GM23338 (cell line): ENCODE data around the gene FAM118B. TPM values are rescaled to one million over a fixed set of nuclear protein-coding genes. Genes with fewer than 3 reads are reported as not detected.

Source experiments
- ATAC-seq: fragments of 200-7000 bp; cut with Tn5 transposase; 3 replicates; pipeline ENCODE4 v1.9.1; 2020
- DNase-seq: peaks from one replicate; pipeline ENCODE4 v3.0.0-alpha.2; 2015; ENCODE audit warnings: low spot score
- H2AFZ ChIP-seq: fragments of 200-600 bp; sonication (generic); 2 replicates; pipeline ENCODE4 v1.8.0; 2016; ENCODE audit warnings: antibody characterized with exemption, mild to moderate bottlenecking, moderate library complexity
- H3F3A ChIP-seq: fragments of 200-600 bp; sonication (generic); replicated peaks from 2 replicates; pipeline ENCODE4 v1.8.0; 2017; ENCODE audit warnings: antibody characterized with exemption, mixed run types, low read depth
- H3K27ac ChIP-seq: fragments of 200-600 bp; sonication (generic); 2 replicates; pipeline ENCODE4 v1.6.1; 2016; ENCODE audit warnings: low read depth
- H3K27me3 ChIP-seq: fragments of 200-600 bp; sonication (generic); 2 replicates; pipeline ENCODE4 v1.8.0; 2016; ENCODE audit warnings: mild to moderate bottlenecking, mixed run types, moderate library complexity; ENCODE audit not compliant: insufficient read depth
- H3K36me3 ChIP-seq: fragments of 200-600 bp; sonication (generic); 2 replicates; pipeline ENCODE4 v1.8.0; 2016; ENCODE audit warnings: mild to moderate bottlenecking; ENCODE audit not compliant: insufficient read depth
- H3K4me1 ChIP-seq: fragments of 200-600 bp; sonication (generic); 2 replicates; pipeline ENCODE4 v1.8.0; 2016; ENCODE audit warnings: mild to moderate bottlenecking, moderate library complexity; ENCODE audit not compliant: insufficient read depth
- H3K4me2 ChIP-seq: fragments of 200-600 bp; sonication (generic); 2 replicates; pipeline ENCODE4 v1.7.1; 2017; ENCODE audit warnings: mixed run types
- H3K4me3 ChIP-seq: fragments of 200-600 bp; sonication (generic); 2 replicates; pipeline ENCODE4 v1.6.1; 2016; ENCODE audit warnings: mixed run types
- H3K79me2 ChIP-seq: fragments of 200-600 bp; sonication (generic); replicated peaks from 2 replicates; pipeline ENCODE4 v1.8.0; 2017; ENCODE audit warnings: mild to moderate bottlenecking; ENCODE audit not compliant: insufficient read depth
- H3K9me2 ChIP-seq: fragments of 200-600 bp; sonication (generic); 2 replicates; pipeline ENCODE4 v1.8.0; 2017; ENCODE audit not compliant: insufficient read depth
- H4K20me1 ChIP-seq: fragments of 200-600 bp; sonication (generic); replicated peaks from 2 replicates; pipeline ENCODE4 v1.8.0; 2017; ENCODE audit warnings: mild to moderate bottlenecking; ENCODE audit not compliant: insufficient read depth
- H3K27ac Mint-ChIP-seq: 2 replicates; pipeline ENCODE4 v1.8.0; 2020; ENCODE audit warnings: inconsistent platforms, mild to moderate bottlenecking, moderate library complexity, mixed read lengths
- H3K27me3 Mint-ChIP-seq: 3 replicates; pipeline ENCODE4 v1.8.0; 2022; ENCODE audit warnings: low read depth, mild to moderate bottlenecking, moderate library complexity, mixed read lengths, inconsistent platforms; ENCODE audit not compliant: insufficient read depth, poor library complexity
- H3K36me3 Mint-ChIP-seq: 3 replicates; pipeline ENCODE4 v1.8.0; 2021; ENCODE audit warnings: low read depth, mild to moderate bottlenecking, inconsistent platforms, moderate library complexity, mixed read lengths
- H3K4me1 Mint-ChIP-seq: 3 replicates; pipeline ENCODE4 v1.8.0; 2020; ENCODE audit warnings: mild to moderate bottlenecking, inconsistent platforms, mixed read lengths
- H3K4me3 Mint-ChIP-seq: 3 replicates; pipeline ENCODE4 v1.8.0; 2021; ENCODE audit warnings: moderate library complexity, mild to moderate bottlenecking, inconsistent platforms, mixed read lengths
- H3K9me3 Mint-ChIP-seq: 3 replicates; pipeline ENCODE4 v1.8.0; 2020; ENCODE audit warnings: moderate library complexity, mild to moderate bottlenecking, inconsistent platforms, mixed read lengths
- CREB1 ChIP-seq: fragments of 250-450 bp; sonication (Bioruptor Pico); IDR thresholded peaks from 2 replicates; pipeline ENCODE4 v1.5.0; 2020; ENCODE audit warnings: low read depth, mild to moderate bottlenecking, moderate library complexity
- JUNB ChIP-seq: IDR thresholded peaks from one replicate; pipeline ENCODE4 v1.6.1; 2016; ENCODE audit warnings: antibody characterized with exemption; ENCODE audit not compliant: unreplicated experiment
- NANOG ChIP-seq: IDR thresholded peaks from 2 replicates; pipeline ENCODE4 v1.6.1; 2016; ENCODE audit warnings: antibody characterized with exemption, borderline replicate concordance
- POLR2AphosphoS5 ChIP-seq: IDR thresholded peaks from 2 replicates; pipeline ENCODE4 v1.6.1; 2016; ENCODE audit warnings: antibody characterized with exemption, low read depth
- STAT1 ChIP-seq: IDR thresholded peaks from one replicate; pipeline ENCODE4 v1.6.1; 2016; ENCODE audit warnings: antibody characterized with exemption; ENCODE audit not compliant: unreplicated experiment
- ZNF331 ChIP-seq: fragments of 250-450 bp; sonication (Bioruptor Pico); IDR thresholded peaks from 2 replicates; pipeline ENCODE4 v1.5.0; 2020; ENCODE audit warnings: low read depth, mild to moderate bottlenecking, moderate library complexity
- polyA plus RNA-seq: library from polyadenylated mRNA; unstranded; fragments of >200 nt; fragmentation: Nextera tagmentation; extraction: Ambion mirVana; gene quantifications from 2 replicates; pipeline ENCODE4 v1.2.1, GENCODE V29; 2016
- total RNA-seq: library from RNA; depleted of rRNA; stranded (reverse); fragments of >200 nt; shearing (Covaris generic); gene quantifications from 2 replicates; pipeline ENCODE4 v1.2.3, GENCODE V29; 2014
- TF ChIP-seq, protein P1 (sequence below): IDR thresholded peaks from 2 replicates; pipeline ENCODE4 v1.6.1; 2016; ENCODE audit warnings: antibody characterized with exemption
- TF ChIP-seq, protein P2 (sequence below), 2 experiments: fragments of 200-600 bp in 1 of 2; sonication (generic) in 1 of 2; conservative IDR thresholded peaks; 2 replicates each; pipeline versions ENCODE4 v1.5.1 to v1.6.1; 2016 to 2017; ENCODE audit warnings: antibody characterized with exemption in 2 of 2, low read depth in 2 of 2, mild to moderate bottlenecking in 2 of 2, moderate library complexity in 1 of 2
- TF ChIP-seq, protein P3 (sequence below): IDR thresholded peaks from one replicate; pipeline ENCODE4 v1.6.1; 2018; ENCODE audit warnings: antibody characterized with exemption; ENCODE audit not compliant: unreplicated experiment

FAM118B gene
- total and polyA plus RNA-seq, 2 experiments from 2014 or later, result 33.7 to 43.4 TPM

DNA sequence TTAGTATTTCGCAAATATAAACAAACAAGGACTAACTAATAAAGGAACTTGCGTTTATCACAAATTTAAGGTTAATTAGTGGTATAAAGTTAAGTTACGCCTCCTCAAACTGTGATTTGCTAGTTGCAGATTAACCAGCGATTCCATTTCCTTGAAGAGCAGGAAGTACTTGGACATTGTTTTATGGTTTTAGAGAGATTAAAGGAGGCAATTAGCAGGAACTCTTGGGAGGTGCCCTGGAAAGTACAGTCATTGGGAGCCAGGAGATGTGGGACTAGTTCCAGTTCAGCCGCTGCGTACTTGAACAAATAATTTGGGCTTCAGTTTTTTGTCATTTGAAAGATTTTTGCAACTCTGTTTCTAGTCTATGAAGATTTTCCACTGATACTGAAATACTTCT lies 3.3 kb downstream of the FAM118B start:
- Histone ChIP-seq H2AFZ (no peak overlapping the region), H3K27me3 (no peaks in the 10 kb centered on the region), H3F3A (no peaks in the 10 kb centered on the region; the same call in 1 of the 2 replicates), H4K20me1 (peaks cover 59% of the 10 kb centered on the region), H3K27ac (no peak overlapping the region), H3K36me3 (peaks cover 1% of the 10 kb centered on the region; the same call in 1 of the 2 replicates), H3K4me1 (peaks cover 19% of the 10 kb centered on the region), H3K4me3 (no peak overlapping the region), H3K4me2 (no peak overlapping the region), H3K79me2 (peaks cover 92% of the 10 kb centered on the region), H3K9me2 (no peaks in the 10 kb centered on the region)
- ATAC-seq (no peak), DNase-seq (no peak)
- TF ChIP-seq STAT1 (no peak), NANOG (no peak), CREB1 (CRISPR knock-in tag) (no peak), ZNF331 (no peak), JUNB (no peak), POLR2AphosphoS5 (no peak)
- TF ChIP-seq, protein P1, sequence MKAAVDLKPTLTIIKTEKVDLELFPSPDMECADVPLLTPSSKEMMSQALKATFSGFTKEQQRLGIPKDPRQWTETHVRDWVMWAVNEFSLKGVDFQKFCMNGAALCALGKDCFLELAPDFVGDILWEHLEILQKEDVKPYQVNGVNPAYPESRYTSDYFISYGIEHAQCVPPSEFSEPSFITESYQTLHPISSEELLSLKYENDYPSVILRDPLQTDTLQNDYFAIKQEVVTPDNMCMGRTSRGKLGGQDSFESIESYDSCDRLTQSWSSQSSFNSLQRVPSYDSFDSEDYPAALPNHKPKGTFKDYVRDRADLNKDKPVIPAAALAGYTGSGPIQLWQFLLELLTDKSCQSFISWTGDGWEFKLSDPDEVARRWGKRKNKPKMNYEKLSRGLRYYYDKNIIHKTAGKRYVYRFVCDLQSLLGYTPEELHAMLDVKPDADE, result no peak
- TF ChIP-seq, protein P2, sequence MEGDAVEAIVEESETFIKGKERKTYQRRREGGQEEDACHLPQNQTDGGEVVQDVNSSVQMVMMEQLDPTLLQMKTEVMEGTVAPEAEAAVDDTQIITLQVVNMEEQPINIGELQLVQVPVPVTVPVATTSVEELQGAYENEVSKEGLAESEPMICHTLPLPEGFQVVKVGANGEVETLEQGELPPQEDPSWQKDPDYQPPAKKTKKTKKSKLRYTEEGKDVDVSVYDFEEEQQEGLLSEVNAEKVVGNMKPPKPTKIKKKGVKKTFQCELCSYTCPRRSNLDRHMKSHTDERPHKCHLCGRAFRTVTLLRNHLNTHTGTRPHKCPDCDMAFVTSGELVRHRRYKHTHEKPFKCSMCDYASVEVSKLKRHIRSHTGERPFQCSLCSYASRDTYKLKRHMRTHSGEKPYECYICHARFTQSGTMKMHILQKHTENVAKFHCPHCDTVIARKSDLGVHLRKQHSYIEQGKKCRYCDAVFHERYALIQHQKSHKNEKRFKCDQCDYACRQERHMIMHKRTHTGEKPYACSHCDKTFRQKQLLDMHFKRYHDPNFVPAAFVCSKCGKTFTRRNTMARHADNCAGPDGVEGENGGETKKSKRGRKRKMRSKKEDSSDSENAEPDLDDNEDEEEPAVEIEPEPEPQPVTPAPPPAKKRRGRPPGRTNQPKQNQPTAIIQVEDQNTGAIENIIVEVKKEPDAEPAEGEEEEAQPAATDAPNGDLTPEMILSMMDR (conservative IDR thresholded peaks at IDR 0.05; ENCODE audit: low read depth in 2 of 2), result no peak
- TF ChIP-seq, protein P3, sequence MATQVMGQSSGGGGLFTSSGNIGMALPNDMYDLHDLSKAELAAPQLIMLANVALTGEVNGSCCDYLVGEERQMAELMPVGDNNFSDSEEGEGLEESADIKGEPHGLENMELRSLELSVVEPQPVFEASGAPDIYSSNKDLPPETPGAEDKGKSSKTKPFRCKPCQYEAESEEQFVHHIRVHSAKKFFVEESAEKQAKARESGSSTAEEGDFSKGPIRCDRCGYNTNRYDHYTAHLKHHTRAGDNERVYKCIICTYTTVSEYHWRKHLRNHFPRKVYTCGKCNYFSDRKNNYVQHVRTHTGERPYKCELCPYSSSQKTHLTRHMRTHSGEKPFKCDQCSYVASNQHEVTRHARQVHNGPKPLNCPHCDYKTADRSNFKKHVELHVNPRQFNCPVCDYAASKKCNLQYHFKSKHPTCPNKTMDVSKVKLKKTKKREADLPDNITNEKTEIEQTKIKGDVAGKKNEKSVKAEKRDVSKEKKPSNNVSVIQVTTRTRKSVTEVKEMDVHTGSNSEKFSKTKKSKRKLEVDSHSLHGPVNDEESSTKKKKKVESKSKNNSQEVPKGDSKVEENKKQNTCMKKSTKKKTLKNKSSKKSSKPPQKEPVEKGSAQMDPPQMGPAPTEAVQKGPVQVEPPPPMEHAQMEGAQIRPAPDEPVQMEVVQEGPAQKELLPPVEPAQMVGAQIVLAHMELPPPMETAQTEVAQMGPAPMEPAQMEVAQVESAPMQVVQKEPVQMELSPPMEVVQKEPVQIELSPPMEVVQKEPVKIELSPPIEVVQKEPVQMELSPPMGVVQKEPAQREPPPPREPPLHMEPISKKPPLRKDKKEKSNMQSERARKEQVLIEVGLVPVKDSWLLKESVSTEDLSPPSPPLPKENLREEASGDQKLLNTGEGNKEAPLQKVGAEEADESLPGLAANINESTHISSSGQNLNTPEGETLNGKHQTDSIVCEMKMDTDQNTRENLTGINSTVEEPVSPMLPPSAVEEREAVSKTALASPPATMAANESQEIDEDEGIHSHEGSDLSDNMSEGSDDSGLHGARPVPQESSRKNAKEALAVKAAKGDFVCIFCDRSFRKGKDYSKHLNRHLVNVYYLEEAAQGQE, result no peak
- Mint-ChIP-seq H3K36me3 (peaks cover 10% of the 10 kb centered on the region; the same call in 2 of the 3 replicates), H3K9me3 (peaks cover 2% of the 10 kb centered on the region; the same call in 1 of the 3 replicates), H3K27me3 (peaks cover 8% of the 10 kb centered on the region), H3K27ac (no peak overlapping the region), H3K4me3 (no peak overlapping the region), H3K4me1 (peaks cover 16% of the 10 kb centered on the region)
